ENCODE measurements around the gene LMF2.

LMF2 gene

GRCh38 chr22:50502628-50503474, 4.7 kb downstream of the LMF2 start:
- no peak for DNase-seq

DNA sequence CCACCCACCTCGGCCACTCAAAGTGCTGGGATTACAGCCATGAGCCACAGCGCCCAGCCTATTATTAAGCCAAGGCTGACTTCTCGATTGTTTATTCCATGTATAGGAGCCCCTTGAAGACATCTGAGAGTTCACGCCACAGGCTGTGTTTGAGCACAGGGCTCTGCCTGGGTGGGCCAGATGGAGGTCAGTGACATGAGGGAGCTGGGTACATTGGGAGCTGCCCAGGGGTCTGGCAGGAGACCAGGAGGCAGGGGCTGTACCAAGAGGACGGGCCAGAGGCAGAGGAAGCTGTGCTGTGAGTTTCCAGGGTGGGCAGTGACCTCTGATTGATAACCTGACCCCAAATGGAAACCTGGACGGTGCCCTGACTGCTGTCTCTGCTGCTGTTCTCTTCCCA, 5.4 kb downstream of the LMF2 start:
- DNase-seq: no peak

DNA sequence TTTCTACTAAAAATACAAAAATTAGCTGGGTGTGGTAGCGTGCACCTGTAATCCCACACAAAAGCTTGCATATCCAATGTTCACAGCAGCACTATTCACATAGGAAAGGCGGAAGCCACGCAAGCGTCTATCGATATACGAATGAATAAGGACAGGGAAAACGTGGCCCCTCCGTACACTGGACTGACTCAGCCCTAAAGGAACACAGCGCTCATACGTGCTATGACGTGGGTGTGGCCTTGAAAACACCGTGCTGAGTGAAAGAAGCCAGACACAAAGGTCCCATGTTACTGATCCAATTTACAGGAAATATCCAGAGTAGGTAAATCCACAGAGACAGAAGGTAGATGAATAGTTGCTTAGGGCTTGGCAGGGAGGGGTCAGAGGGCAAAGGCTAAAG, 7.0 kb downstream of the LMF2 start:
- DNase-seq: no peak

DNA sequence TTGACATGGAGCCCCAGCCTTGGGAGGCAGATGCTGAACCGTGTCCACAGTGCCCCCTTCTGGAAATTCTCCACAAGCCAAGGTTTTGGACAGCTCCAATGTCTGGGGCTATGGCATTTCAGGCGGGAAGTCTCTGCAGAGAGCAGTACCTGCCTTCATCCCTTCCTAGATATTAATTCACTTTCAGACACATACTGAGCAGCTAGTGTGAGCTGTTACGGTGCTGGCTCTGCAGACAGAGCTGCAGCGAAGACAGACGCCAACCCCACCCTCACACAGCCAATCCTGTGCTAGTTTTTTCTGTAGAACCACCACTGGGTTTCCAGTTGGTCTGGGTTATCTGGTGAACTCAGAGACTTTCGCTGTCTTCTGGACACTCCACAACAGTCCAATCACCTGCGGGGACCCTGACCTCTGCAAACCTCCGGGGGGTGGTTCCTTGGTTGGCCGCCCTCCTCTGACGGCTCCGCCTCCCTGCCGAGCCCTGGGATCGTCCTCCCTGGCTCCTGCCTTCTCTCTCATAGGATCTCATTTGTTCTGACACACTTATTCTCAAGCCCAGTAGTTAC, 9.1 kb downstream of the LMF2 start:
- peak; percentile 80 for DNase-seq

GRCh38 chr22:50497093-50497492, 10.4 kb downstream of the LMF2 start:
- no peak for DNase-seq

GRCh38 chr22:50490531-50491308, 16.8 kb downstream of the LMF2 start:
- DNase-seq: no peak

DNA sequence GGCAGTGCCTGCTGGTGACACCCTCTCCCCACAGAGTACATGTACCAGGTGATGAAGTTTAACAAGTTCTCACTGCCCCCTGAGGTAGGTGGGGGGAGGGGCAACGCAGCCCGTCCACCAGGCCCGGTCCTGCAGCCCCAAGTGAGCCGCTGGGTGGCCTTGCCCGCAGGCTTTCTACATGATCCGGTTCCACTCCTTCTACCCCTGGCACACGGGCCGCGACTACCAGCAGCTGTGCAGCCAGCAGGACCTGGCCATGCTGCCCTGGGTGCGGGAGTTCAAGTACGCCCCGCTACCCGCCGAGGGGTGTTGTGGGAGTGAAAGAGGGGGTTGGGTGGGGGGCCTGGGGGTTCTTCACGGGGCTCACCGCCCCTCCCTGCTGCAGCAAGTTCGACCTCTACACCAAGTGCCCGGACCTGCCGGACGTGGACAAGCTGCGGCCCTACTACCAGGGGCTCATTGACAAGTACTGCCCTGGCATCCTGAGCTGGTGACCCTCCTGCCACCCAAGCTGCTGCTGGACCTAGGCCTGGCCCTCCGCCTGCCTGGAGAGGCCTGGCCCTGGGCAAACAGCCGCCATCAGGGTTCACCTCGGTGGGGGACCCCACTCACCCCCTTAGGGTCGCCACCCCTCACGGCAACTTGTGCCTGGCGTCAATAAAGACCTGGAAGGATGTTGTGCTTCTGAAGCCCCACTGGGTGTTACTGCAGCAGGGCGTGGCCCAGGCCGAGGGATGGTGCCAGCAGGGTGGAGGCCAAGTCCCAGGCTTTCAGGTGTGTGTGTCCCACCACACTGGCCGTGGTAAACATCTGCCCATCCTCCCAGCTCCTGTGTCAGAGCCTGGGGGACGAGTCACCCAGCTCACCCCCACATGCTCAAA, 17.9 kb downstream of the LMF2 start:
- no peak for DNase-seq

GRCh38 chr22:50488886-50489285, 18.6 kb downstream of the LMF2 start:
- DNase-seq: no peak

DNA sequence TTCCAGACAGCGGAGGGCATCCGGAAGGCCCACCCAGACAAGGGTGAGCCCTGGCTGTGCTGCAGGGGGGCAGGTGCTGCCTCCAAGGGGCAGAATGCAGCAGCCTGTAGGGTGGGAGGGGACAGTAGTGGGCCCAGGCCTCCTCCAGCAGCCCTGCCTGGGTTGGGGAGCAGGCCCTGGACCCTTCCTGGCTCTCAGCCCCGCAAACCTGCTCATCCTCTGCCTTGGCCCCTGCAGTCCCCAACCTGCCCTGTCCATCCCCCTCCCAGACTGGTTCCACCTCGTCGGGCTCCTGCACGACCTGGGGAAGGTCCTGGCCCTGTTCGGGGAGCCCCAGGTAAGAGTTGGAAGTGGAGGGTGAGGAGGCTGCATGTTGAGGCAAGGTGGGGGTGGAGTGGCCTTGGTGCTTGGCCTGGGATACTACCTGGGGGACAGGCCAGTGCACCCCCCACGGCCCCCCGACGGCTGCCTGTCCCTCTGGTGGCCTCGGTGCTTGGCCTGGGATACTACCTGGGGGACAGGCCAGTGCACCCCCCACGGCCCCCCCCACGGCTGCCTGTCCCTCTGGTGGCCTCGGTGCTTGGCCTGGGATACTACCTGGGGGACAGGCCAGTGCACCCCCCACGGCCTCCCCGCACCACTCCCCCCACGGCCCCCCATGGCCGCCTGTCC, 19.4 kb downstream of the LMF2 start:
- DNase-seq: no peak

- no peak for DNase-seq
Measured at GRCh38 chr22:50487290-50488005, 20.1 kb downstream of the LMF2 start.

DNA sequence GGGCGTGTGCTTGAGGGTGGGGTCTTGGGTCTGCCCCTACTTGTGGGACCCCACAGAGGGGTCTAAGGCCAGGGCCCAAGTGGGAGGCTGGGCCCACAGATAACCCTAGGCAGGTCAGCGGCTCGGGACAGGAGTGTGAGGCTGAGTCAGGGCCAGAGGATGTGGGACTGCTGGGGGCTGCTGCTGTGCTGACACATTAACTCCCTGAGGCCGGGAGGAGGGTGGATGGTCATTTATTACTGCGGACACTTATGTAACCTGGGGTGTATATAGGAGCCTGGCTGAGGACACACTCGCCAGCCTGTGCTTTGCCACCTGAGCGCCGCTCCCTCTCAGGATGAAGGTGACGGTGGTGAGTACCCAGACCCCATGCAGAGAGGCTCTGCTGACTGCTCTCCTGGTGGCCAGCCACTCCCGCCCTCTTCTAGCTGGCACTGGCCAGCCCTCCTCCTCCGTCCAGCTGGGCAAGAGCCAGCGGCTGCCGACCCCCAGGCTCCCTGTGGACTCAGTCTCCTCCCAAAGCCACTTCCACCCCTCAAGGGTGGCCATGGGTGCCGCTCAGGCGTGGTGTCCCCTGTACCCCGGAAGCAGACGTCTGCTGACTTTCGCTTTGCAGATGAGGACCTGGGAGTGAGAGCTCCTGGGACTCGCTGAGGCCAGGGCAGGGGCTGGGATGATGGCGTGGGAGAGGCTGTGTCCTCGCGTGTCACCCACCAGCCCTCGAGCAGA, 20.8 kb downstream of the LMF2 start, which contains the start of gene MIOX:
TSS of gene MIOX (plus strand) at position 299 of the 729 bp plus-strand sequence. CDS start at position 338, 39 bp downstream.
- DNase-seq: no peak

- DNase-seq: no peak
Measured at GRCh38 chr22:50485221-50486131, 22.0 kb downstream of the LMF2 start.

- no peak for DNase-seq
Measured at GRCh38 chr22:50483977-50484853, 23.3 kb downstream of the LMF2 start.

DNA sequence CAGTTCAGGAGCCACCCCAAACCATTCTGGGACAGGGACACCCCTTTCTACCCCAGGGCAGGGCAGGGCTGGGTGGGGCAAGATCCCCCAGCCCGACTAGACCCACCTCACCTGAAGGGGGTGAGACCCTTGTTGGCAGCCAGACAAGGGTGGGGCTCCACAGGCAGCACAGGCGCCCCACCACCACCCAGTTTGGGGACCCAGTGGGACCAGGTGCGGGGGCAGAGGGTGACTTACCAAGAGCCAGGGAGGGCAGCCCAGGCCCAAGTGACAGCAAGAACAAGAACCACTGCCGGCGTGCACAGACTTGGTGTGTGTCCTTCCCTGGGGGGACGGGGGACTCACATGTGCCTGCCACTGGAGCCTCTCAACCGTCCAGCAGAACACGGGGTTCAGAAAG, 23.9 kb downstream of the LMF2 start:
- no peak for DNase-seq

- no peak for DNase-seq
Measured at GRCh38 chr22:50483106-50483505, 24.4 kb downstream of the LMF2 start.

DNA sequence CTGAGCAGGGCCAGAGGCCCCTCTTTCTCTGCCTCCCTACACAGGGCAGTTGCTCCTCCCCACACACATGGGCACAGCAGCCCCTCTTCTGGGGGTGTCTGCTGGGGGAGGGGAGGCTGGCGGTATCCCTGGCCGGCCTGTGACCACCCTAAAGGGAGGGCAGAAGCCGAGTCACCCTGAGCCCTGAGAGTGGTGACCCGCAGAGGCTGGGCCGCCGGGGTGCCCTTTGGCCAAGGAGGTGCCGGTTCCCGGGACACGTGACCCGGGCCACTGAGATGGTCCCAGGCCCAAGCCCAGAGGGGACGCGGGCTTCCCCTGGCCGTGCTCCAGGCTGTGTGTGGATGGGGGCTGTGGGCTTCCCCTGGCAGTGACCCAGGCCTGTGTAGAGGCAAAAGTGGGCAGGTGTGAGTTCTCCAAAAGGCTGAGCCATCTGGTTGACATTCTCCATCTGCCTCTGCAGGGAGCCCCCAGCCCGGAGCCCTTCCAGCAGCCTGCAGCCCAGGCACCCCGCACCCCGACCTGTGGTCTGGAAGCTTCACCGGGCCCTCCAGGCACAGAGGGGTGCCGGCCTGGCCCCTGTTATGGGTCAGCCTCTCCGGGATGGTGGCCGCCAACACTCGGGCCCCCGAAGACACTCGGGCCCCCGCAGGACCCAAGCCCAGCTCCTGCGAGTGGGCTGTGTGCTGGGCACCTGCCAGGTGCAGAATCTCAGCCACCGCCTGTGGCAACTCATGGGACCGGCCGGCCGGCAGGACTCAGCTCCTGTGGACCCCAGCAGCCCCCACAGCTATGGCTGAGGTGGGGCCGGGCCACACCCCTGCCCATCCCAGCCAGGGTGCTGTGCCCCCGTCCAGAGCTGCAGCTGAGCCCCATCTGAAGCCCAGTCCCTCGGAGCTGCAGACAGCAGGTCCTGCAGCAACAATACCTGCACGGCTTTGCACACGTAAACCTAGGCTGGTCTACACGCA, 25.1 kb downstream of the LMF2 start:
- DNase-seq: no peak

DNA sequence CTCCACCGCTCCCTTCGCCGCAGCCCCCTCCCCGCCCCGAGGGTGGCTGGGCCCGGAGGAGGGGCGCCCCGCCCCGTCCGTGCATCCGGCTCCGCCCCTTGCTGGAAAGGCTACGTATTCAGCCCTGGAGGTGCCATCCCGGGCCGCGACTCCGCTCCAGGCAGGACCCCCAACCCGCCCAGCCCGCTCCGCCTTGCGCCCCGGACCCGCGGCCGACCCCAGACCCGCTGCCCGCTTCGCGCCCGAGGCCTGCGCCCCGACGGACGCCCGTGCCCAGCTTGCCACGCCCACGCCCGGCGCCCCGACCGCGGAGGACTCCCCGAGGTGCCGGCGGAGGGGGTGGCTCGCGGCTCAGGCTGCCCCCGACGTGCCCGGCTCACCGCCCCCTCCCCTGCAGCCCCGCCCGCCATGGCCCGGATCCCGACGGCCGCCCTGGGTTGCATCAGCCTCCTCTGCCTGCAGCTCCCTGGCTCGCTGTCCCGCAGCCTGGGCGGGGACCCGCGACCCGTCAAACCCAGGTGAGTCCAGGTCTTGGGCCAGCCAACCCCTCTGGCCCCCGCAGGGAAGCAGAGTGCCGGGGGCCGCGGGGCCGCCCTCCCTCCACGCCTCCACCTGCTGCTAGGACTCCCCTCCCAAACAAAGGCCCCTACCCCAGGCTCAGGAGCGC, 25.9 kb downstream of the LMF2 start, which contains the start of gene ADM2:
TSS of gene ADM2 (plus strand) at position 104 of the 667 bp plus-strand sequence. CDS start at position 409, 305 bp downstream.
- DNase-seq: peak; percentile 73
